Body of pancreas (tissue), 4 donors: ENCODE data around the gene DNAJB6.

Experiments used
- CTCF ChIP-seq, 7 experiments: fragments of 450-650 bp in 4 of 7; fragments of 200-600 bp in 3 of 7; sonication (generic) in 3 of 7; IDR thresholded peaks; one replicate each; pipeline ENCODE4 v1.5.1; 2016 to 2019; ENCODE audit warnings: antibody characterized with exemption in 7 of 7
- POLR2A ChIP-seq, 3 donors: fragments of 450-650 bp; IDR thresholded peaks; one replicate each; pipeline ENCODE4 v1.6.1; 2016; ENCODE audit warnings: antibody characterized with exemption in 3 of 3, mild to moderate bottlenecking in 2 of 3

DNA sequence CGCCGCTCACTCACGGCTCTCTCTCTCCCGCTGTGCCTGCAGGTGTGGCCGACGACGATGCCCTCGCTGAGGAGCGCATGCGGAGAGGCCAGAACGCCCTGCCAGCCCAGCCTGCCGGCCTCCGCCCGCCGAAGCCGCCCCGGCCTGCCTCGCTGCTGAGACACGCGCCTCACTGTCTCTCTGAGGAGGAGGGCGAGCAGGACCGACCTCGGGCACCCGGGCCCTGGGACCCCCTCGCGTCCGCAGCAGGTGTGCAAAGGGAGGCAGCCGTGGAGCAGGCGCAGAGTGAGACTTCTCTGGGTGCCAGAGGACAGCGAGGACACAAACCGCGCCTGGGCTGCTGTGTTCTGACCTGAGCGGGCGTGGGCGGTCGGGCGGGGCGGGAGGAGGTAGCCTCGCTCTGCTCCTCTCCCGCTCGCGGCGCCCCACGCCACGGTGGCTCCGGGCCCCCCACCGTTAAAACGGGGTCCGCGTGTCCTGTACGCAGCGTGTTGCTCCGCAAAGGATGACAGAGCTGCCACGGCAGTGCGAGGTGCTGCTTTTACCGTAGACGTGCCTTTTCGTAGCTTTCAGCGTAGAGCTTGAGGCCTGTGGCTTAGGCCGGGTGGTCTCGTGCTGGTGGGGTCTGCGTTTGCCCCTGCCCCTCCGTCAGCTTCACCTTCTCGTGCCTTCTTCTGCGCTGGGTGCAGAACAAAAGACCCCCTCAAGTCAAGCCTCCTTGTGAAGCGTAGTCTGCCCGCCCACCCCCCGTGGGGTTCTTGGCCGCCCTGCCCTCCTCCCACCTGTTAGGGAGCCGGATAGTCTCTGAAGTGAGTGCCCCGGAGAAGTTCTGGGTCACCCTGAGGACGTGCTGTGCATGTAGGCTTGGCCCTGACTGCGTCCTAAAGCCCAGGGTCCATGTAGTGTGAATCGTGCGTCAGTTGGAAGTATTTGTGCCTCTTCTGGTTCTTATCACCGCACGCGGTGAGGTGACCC, 73.2 kb downstream of the DNAJB6 start:
- TF ChIP-seq CTCF (IDR thresholded peaks at IDR 0.05): no peak
- no peak for TF ChIP-seq POLR2A (IDR thresholded peaks at IDR 0.05)
